ENCODE data around the gene THG1L. TPM values are rescaled to one million over a fixed set of nuclear protein-coding genes. Genes with fewer than 3 reads are reported as not detected.

The THG1L gene
- total RNA-seq, 4 donors from 2014 or later = 9.3 to 14.1 (median 11.3) TPM

DNA sequence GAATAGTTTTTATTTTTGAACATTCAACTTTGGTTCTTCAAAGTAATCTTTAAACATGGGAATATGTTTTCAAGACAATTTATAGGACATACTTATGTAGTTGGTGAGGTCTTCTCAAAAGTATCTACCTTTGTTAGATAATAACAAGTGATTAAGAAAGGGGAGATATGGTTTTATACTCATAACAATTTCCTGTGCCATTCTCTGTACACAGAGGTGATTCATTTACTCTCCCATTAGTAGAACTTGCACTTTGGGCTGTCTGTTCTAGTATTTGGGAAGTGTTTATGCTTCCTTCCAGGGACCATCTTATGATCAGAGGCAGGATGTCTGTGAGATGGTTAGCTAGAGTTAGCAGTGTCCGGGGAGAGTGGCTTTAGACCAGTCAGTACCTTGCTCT lies 27.5 kb downstream of the THG1L start:
- WGBS, 2 donors = 88 to 92% methylated on average over 1 of the region's 1 CpG
- TF ChIP-seq, protein P1, sequence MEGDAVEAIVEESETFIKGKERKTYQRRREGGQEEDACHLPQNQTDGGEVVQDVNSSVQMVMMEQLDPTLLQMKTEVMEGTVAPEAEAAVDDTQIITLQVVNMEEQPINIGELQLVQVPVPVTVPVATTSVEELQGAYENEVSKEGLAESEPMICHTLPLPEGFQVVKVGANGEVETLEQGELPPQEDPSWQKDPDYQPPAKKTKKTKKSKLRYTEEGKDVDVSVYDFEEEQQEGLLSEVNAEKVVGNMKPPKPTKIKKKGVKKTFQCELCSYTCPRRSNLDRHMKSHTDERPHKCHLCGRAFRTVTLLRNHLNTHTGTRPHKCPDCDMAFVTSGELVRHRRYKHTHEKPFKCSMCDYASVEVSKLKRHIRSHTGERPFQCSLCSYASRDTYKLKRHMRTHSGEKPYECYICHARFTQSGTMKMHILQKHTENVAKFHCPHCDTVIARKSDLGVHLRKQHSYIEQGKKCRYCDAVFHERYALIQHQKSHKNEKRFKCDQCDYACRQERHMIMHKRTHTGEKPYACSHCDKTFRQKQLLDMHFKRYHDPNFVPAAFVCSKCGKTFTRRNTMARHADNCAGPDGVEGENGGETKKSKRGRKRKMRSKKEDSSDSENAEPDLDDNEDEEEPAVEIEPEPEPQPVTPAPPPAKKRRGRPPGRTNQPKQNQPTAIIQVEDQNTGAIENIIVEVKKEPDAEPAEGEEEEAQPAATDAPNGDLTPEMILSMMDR (IDR thresholded peaks at IDR 0.05) = no peak
- TF ChIP-seq POLR2A (IDR thresholded peaks at IDR 0.05) = no peak

DNA sequence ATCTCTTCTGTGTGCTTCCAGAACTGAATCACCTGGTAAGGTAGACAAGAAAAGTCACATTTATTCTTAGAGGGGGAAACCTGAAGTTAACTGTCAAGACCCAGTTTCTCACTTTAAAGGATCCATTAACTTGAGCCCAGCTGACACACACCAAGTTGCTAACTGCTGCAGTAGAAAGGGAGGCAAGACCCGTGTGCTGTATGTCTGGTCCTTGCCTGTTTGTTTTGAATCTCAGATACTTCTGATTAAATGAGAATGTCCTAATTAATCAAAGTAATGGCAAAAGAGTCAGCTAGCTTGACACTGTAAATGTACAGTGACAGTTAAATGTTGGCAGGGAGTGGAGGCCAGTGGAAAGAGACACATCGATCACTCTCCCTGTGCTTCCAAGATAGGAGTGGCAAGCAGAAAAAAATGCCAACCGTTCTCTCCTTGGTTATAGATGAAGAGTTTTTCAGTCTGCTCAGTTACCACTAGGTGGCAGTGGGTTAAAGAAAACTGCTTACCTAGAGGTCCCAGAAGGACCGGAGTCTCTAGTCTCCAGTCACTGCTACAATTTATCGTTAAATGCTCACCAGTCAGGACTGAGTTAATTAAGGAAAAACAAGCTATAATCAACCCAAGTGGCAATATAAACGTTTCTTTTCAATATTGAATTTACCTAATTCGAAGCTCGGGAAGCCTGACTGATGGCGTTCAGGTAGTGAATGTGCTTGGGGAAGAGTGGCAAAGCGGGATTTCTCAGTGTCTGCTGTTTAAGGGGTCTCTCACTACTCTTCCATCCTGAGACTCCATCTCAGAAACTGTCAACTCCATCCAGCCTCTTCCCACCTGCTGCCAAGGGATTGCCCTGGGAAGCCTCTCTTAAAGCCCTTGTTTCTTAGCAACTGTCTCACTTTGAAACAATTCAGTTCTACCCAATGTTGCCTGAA lies 30.7 kb downstream of the THG1L start:
- no peak for DNase-seq (ENCODE audit: low spot score in 2 of 2)
- no peak overlapping the region for H3K4me3 ChIP-seq (ENCODE audit: low read depth, poor library complexity, severe bottlenecking)
- WGBS, 2 donors = 34 to 36% methylated on average over 10 of the region's 10 CpGs
- TF ChIP-seq POLR2A (IDR thresholded peaks at IDR 0.05) = no peak
- TF ChIP-seq, protein P1 (IDR thresholded peaks at IDR 0.05) = no peak
- intact Hi-C loops (cut with DNase I; ENCODE audit: low total_unique reads) = no loop called here

More for the DNA sequence above, 27.5 kb downstream of the THG1L start:
- no peak overlapping the region for H3K4me3 ChIP-seq (ENCODE audit: low read depth, poor library complexity, severe bottlenecking)
- intact Hi-C loops (cut with DNase I; ENCODE audit: low total_unique reads) = no loop called here
- DNase-seq (ENCODE audit: low spot score in 2 of 2) = no peak

DNA sequence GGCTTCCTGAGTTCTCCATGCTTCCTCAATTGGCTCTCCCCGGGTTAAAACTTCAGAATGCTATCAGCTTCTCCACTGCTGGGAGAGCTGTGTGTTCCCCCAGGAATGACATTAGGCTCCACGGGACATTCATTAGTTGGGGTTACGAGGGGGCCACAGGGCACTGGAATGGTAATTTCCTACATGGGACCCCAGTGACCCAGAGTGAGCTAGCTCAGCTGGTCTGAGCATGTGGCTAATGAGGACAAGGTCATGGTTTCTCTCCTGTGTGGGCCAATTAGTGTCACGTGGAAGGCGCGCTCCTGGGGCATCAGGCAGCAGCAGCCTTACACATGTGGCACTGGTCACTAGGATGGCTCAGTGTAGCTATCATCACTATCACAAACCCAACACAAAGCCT lies 33.3 kb downstream of the THG1L start:
- WGBS, 2 donors = 82 to 84% methylated on average over 6 of the region's 6 CpGs
- intact Hi-C loops (cut with DNase I; ENCODE audit: low total_unique reads) = no loop called here

DNA sequence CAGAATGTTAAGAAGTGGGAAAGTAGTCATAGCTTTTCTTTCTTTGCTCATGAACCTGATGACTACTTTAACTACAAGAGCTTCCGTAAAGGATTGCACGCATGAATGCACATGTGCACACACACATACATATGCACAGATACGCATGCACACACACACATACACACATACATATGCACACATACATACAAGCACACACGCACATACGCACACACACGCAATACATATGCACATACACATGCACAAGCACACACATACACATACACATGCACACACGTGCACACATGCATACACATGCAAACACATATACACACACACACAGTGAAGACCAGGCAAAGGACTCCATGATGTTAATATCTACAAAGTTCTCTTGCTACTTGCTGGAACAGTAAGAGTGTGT lies 35.2 kb downstream of the THG1L start:
- TF ChIP-seq POLR2A (IDR thresholded peaks at IDR 0.05) = no peak
- TF ChIP-seq, protein P1 (IDR thresholded peaks at IDR 0.05) = no peak
- DNase-seq (ENCODE audit: low spot score in 2 of 2) = no peak
- 95 to 98% methylated on average over 7 of the region's 7 CpGs for WGBS, 2 donors

More for the DNA sequence above, 33.3 kb downstream of the THG1L start:
- DNase-seq (ENCODE audit: low spot score in 2 of 2) = no peak
- H3K4me3 ChIP-seq (ENCODE audit: low read depth, poor library complexity, severe bottlenecking) = no peak overlapping the region
- TF ChIP-seq POLR2A (IDR thresholded peaks at IDR 0.05) = no peak
- TF ChIP-seq, protein P1 (IDR thresholded peaks at IDR 0.05) = no peak

DNA sequence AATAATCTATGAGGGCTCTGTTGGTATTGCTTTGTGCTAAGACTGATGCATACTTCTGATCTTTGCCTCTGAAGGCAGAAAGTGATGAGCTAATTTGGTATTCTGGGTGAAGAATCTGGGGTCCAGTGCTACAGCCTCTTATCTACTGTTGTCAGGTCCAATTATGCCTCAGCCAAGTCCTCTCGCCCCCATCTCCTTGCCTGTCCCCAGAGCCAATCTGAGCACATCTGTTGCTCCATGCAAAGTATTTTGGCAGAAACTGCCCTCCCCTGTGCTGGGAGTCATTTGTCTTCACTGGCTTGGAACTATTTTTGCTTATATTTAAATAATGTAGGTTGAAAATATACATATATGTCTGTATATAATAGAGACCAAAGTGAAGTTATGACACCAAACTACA lies 35.7 kb downstream of the THG1L start:
- WGBS, 2 donors = 82 to 96% methylated on average over 1 of the region's 1 CpG
- no peak for DNase-seq (ENCODE audit: low spot score in 2 of 2)
- H3K4me3 ChIP-seq (ENCODE audit: low read depth, poor library complexity, severe bottlenecking) = no peak overlapping the region
- TF ChIP-seq, protein P1 (IDR thresholded peaks at IDR 0.05) = no peak
- TF ChIP-seq POLR2A (IDR thresholded peaks at IDR 0.05) = no peak
- intact Hi-C loops (cut with DNase I; ENCODE audit: low total_unique reads) = no loop called here

More for the DNA sequence above, 35.2 kb downstream of the THG1L start:
- no peak overlapping the region for H3K4me3 ChIP-seq (ENCODE audit: low read depth, poor library complexity, severe bottlenecking)
- intact Hi-C loops (cut with DNase I; ENCODE audit: low total_unique reads) = no loop called here
